ENCODE results near the gene MYOF.

Gene MYOF

DNA sequence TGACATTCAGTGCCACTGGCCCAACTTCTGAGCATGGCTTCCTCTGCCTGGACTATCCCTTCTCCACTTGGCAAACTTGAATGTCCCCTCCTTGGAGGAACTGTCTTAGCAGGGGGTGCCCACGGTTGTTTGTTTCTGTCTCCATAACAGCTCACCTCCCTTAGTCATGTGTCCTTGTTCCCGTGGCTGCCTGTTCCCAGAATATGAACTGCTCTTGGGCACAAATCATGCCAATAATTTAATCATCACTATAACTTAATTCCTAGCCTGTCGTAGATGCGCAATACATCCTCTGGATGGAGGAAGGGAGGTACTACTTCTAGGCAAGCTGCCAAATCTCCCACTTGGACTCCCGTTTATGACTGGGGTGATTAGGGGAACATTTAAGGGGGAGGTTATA, 173.1 kb downstream of the MYOF start:
- Histone ChIP-seq H3K9me3 (ENCODE audit: control insufficient read depth, low read length) (no peaks in the 10 kb centered on the region), H3K18ac (ENCODE audit: low read depth in 1 of 2, low read length in 2 of 2) (no peak overlapping the region), H3K23ac (ENCODE audit: low read length in 2 of 2) (no peak overlapping the region), H3K27ac (ENCODE audit: low read length, poor library complexity, severe bottlenecking) (no peak overlapping the region), H3K4me3 (ENCODE audit: insufficient read depth in 1 of 2, low read depth in 1 of 2, low read length in 2 of 2) (no peak overlapping the region), H4K91ac (ENCODE audit: low read length) (no peak overlapping the region), H3K4ac (ENCODE audit: low read depth in 1 of 2, low read length in 2 of 2) (no peak overlapping the region), H2AK5ac (ENCODE audit: low read length, severe bottlenecking) (no peak overlapping the region), H3K4me1 (ENCODE audit: control insufficient read depth, insufficient read depth, low read depth, low read length) (no peaks in the 10 kb centered on the region), H2BK5ac (ENCODE audit: low read depth, low read length, poor library complexity, severe bottlenecking) (no peak overlapping the region), H3K14ac (ENCODE audit: low read length in 2 of 2) (no peak overlapping the region), H3K9ac (ENCODE audit: low read length) (peak overlapping the region; percentile 20), H2BK12ac (ENCODE audit: low read length in 2 of 2) (no peak overlapping the region), H2BK120ac (ENCODE audit: low read depth, low read length) (no peak overlapping the region), H3K4me2 (ENCODE audit: low read length, poor library complexity, severe bottlenecking) (no peak overlapping the region), H2BK15ac (ENCODE audit: low read depth, poor library complexity, severe bottlenecking) (no peak overlapping the region), H3K27me3 (ENCODE audit: control insufficient read depth in 1 of 2, insufficient read depth in 1 of 2, low read length in 2 of 2) (no peaks in the 10 kb centered on the region), H2AFZ (ENCODE audit: low read depth, low read length) (no peak overlapping the region), H3K36me3 (ENCODE audit: control insufficient read depth in 1 of 2, insufficient read depth in 2 of 2, low read depth in 1 of 2, low read length in 2 of 2) (peaks cover 66 to 89% of the 10 kb centered on the region in 2 experiments), H4K8ac (ENCODE audit: low read length) (no peak overlapping the region), H3K79me1 (replicated peaks; ENCODE audit: low read length, poor library complexity, severe bottlenecking) (peaks cover 10% of the 10 kb centered on the region)
- WGBS, result 83% methylated on average over 5 of the region's 5 CpGs
- DNase-seq, result peak; percentile 9

DNA sequence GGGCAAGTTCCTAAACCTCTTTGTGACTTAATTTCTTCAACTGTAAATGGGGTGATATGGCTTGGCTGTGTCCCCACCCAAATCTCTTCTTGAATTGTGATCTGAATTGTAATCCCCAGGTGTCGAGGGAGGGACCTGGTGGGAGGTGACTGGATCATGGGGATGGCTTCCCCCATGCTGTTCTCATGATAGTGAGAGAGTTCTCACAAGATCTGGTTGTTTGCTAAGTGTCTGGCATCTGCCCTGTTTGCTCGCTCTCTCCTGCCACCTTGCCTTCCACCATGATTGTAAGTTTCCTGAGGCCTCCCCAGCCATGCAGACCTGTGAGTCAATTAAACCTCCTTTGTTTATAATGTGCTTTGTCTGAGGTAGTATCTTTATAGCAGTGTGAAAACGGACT, 177.0 kb downstream of the MYOF start:
- H2BK5ac ChIP-seq (ENCODE audit: low read depth, low read length, poor library complexity, severe bottlenecking), result no peak overlapping the region
- no peak overlapping the region for H2AK5ac ChIP-seq (ENCODE audit: low read length, severe bottlenecking)
- no peak overlapping the region for H3K4ac ChIP-seq (ENCODE audit: low read depth in 1 of 2, low read length in 2 of 2)
- H4K91ac ChIP-seq (ENCODE audit: low read length), result no peak overlapping the region
- H4K8ac ChIP-seq (ENCODE audit: low read length), result no peak overlapping the region
- WGBS, result 82% methylated on average over 1 of the region's 3 CpGs
- DNase-seq, result no peak
- no peaks in the 10 kb centered on the region for H3K9me3 ChIP-seq (ENCODE audit: control insufficient read depth, low read length)
- H3K4me2 ChIP-seq (ENCODE audit: low read length, poor library complexity, severe bottlenecking), result no peak overlapping the region
- no peak overlapping the region for H3K23ac ChIP-seq (ENCODE audit: low read length in 2 of 2)
- H3K36me3 ChIP-seq (ENCODE audit: control insufficient read depth in 1 of 2, insufficient read depth in 2 of 2, low read depth in 1 of 2, low read length in 2 of 2), result peaks cover 45 to 61% of the 10 kb centered on the region in 2 experiments
- H2AFZ ChIP-seq (ENCODE audit: low read depth, low read length), result no peak overlapping the region
- no peak overlapping the region for H2BK120ac ChIP-seq (ENCODE audit: low read depth, low read length)
- no peaks in the 10 kb centered on the region for H3K4me1 ChIP-seq (ENCODE audit: control insufficient read depth, insufficient read depth, low read depth, low read length)
- H2BK15ac ChIP-seq (ENCODE audit: low read depth, poor library complexity, severe bottlenecking), result no peak overlapping the region
- H3K4me3 ChIP-seq (ENCODE audit: insufficient read depth in 1 of 2, low read depth in 1 of 2, low read length in 2 of 2), result no peak overlapping the region
- no peak overlapping the region for H2BK12ac ChIP-seq (ENCODE audit: low read length in 2 of 2)
- no peak overlapping the region for H3K9ac ChIP-seq (ENCODE audit: low read length)
- no peak overlapping the region for H3K27ac ChIP-seq (ENCODE audit: low read length, poor library complexity, severe bottlenecking)
- peaks cover 8% of the 10 kb centered on the region for H3K79me1 ChIP-seq (replicated peaks; ENCODE audit: low read length, poor library complexity, severe bottlenecking)
- H3K18ac ChIP-seq (ENCODE audit: low read depth in 1 of 2, low read length in 2 of 2), result no peak overlapping the region
- no peaks in the 10 kb centered on the region for H3K27me3 ChIP-seq (ENCODE audit: control insufficient read depth in 1 of 2, insufficient read depth in 1 of 2, low read length in 2 of 2)
- no peak overlapping the region for H3K14ac ChIP-seq (ENCODE audit: low read length in 2 of 2)

DNA sequence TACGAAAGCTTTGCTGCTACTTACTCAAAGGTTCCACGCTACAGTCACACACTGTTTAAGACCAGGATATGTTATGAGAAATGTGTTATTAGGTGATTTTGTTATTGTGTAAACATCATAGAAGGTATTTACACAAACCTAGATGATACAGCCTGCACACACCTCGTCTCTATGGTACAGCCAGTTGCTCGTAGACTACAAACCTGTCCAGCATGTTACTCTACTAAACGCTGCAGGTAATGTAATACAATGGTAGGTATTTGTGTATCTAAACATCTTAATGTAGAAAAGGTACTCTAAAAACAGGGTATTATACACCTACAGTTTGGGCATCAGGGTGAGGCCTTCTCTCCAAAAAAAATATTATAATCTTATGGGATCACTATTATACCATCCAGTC, 181.2 kb downstream of the MYOF start:
- Histone ChIP-seq H3K9me3 (ENCODE audit: control insufficient read depth, low read length) (no peaks in the 10 kb centered on the region), H3K27me3 (ENCODE audit: control insufficient read depth in 1 of 2, insufficient read depth in 1 of 2, low read length in 2 of 2) (no peaks in the 10 kb centered on the region), H2AK5ac (ENCODE audit: low read length, severe bottlenecking) (no peak overlapping the region), H3K79me1 (replicated peaks; ENCODE audit: low read length, poor library complexity, severe bottlenecking) (no peaks in the 10 kb centered on the region), H3K27ac (ENCODE audit: low read length, poor library complexity, severe bottlenecking) (no peak overlapping the region), H3K4me3 (ENCODE audit: insufficient read depth in 1 of 2, low read depth in 1 of 2, low read length in 2 of 2) (no peak overlapping the region), H3K23ac (ENCODE audit: low read length in 2 of 2) (no peak overlapping the region), H3K9ac (ENCODE audit: low read length) (no peak overlapping the region), H3K4me1 (ENCODE audit: control insufficient read depth, insufficient read depth, low read depth, low read length) (no peaks in the 10 kb centered on the region), H3K18ac (ENCODE audit: low read depth in 1 of 2, low read length in 2 of 2) (no peak overlapping the region), H3K4ac (ENCODE audit: low read depth in 1 of 2, low read length in 2 of 2) (no peak overlapping the region), H3K4me2 (ENCODE audit: low read length, poor library complexity, severe bottlenecking) (no peak overlapping the region), H4K91ac (ENCODE audit: low read length) (no peak overlapping the region), H2AFZ (ENCODE audit: low read depth, low read length) (no peak overlapping the region), H2BK120ac (ENCODE audit: low read depth, low read length) (no peak overlapping the region), H2BK5ac (ENCODE audit: low read depth, low read length, poor library complexity, severe bottlenecking) (no peak overlapping the region), H3K36me3 (ENCODE audit: control insufficient read depth in 1 of 2, insufficient read depth in 2 of 2, low read depth in 1 of 2, low read length in 2 of 2) (peaks cover 20 to 31% of the 10 kb centered on the region in 2 experiments), H2BK15ac (ENCODE audit: low read depth, poor library complexity, severe bottlenecking) (no peak overlapping the region), H4K8ac (ENCODE audit: low read length) (no peak overlapping the region), H3K14ac (ENCODE audit: low read length in 2 of 2) (no peak overlapping the region), H2BK12ac (ENCODE audit: low read length in 2 of 2) (no peak overlapping the region)
- no peak for DNase-seq
- WGBS, result no CpG with 5 or more reads among the region's 5 CpGs

DNA sequence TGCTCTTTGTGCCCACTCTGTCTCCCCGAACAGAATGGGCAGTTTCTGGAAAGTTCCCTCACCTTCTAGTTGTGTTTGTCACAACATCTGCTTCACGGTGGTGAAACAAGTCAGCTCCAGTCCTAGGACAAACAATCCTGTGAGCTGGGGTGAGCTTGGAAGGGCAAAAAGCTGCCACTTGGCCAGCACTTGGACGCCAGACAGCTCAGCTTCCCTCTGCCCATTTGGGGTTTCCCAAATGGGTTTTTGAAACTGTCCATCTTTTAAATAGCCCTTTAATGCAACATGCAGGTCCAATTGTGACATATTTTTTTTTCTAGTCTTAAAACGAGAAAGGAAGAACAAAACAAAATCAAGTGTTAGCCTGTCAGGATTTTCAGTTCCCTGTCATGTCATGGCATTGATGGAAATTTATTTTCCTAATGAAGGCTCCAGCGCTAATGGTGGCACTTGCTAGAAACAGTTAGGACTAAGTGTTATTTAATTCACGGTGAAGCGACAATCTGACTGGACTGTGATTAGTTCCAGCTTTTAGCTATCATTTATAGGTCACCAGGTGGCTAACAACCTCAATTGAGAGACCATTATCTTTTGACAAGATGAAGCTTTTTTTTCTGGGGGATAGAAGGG, 181.7 kb downstream of the MYOF start:
- Histone ChIP-seq H2BK120ac (ENCODE audit: low read depth, low read length) (no peak overlapping the region), H2BK12ac (ENCODE audit: low read length in 2 of 2) (no peak overlapping the region), H2AK5ac (ENCODE audit: low read length, severe bottlenecking) (no peak overlapping the region), H3K4me1 (ENCODE audit: control insufficient read depth, insufficient read depth, low read depth, low read length) (no peaks in the 10 kb centered on the region), H3K9ac (ENCODE audit: low read length) (no peak overlapping the region), H3K18ac (ENCODE audit: low read depth in 1 of 2, low read length in 2 of 2) (no peak overlapping the region), H3K4me3 (ENCODE audit: insufficient read depth in 1 of 2, low read depth in 1 of 2, low read length in 2 of 2) (no peak overlapping the region), H3K4ac (ENCODE audit: low read depth in 1 of 2, low read length in 2 of 2) (no peak overlapping the region), H3K9me3 (ENCODE audit: control insufficient read depth, low read length) (no peaks in the 10 kb centered on the region), H4K8ac (ENCODE audit: low read length) (no peak overlapping the region), H2BK5ac (ENCODE audit: low read depth, low read length, poor library complexity, severe bottlenecking) (no peak overlapping the region), H4K91ac (ENCODE audit: low read length) (no peak overlapping the region), H3K14ac (ENCODE audit: low read length in 2 of 2) (no peak overlapping the region), H3K4me2 (ENCODE audit: low read length, poor library complexity, severe bottlenecking) (no peak overlapping the region), H2AFZ (ENCODE audit: low read depth, low read length) (no peak overlapping the region), H3K27ac (ENCODE audit: low read length, poor library complexity, severe bottlenecking) (no peak overlapping the region), H3K23ac (ENCODE audit: low read length in 2 of 2) (no peak overlapping the region), H3K36me3 (ENCODE audit: control insufficient read depth in 1 of 2, insufficient read depth in 2 of 2, low read depth in 1 of 2, low read length in 2 of 2) (peaks cover 15 to 27% of the 10 kb centered on the region in 2 experiments), H3K79me1 (replicated peaks; ENCODE audit: low read length, poor library complexity, severe bottlenecking) (no peaks in the 10 kb centered on the region), H2BK15ac (ENCODE audit: low read depth, poor library complexity, severe bottlenecking) (no peak overlapping the region), H3K27me3 (ENCODE audit: control insufficient read depth in 1 of 2, insufficient read depth in 1 of 2, low read length in 2 of 2) (no peaks in the 10 kb centered on the region)
- WGBS, result 93% methylated on average over 7 of the region's 7 CpGs
- no peak for DNase-seq
